ENCODE measurements around the gene RASGRF2.

Gene RASGRF2

GRCh38 chr5:80995908-80996307 lies 35.7 kb downstream of the RASGRF2 start:
- H3K27ac ChIP-seq, result no peak overlapping the region
- TF ChIP-seq ZFX (IDR thresholded peaks at IDR 0.05; ENCODE audit: borderline replicate concordance) (no peak), CTCF (IDR thresholded peaks at IDR 0.05) (no peak)

- TF ChIP-seq ZFX (IDR thresholded peaks at IDR 0.05; ENCODE audit: borderline replicate concordance), result no peak
- no peak for TF ChIP-seq CTCF (IDR thresholded peaks at IDR 0.05)
Measured at GRCh38 chr5:80998590-80998979, 38.4 kb downstream of the RASGRF2 start.

GRCh38 chr5:81003811-81004386 lies 43.7 kb downstream of the RASGRF2 start:
- no peak overlapping the region for H3K27ac ChIP-seq
- TF ChIP-seq ZFX (IDR thresholded peaks at IDR 0.05; ENCODE audit: borderline replicate concordance) (no peak), CTCF (IDR thresholded peaks at IDR 0.05) (no peak)

More at GRCh38 chr5:80998590-80998979, 38.4 kb downstream of the RASGRF2 start:
- no peak overlapping the region for H3K27ac ChIP-seq

GRCh38 chr5:81005708-81006107 lies 45.5 kb downstream of the RASGRF2 start:
- no peak for TF ChIP-seq CTCF (IDR thresholded peaks at IDR 0.05)
- TF ChIP-seq ZFX (IDR thresholded peaks at IDR 0.05; ENCODE audit: borderline replicate concordance), result no peak
- no peak overlapping the region for H3K27ac ChIP-seq

GRCh38 chr5:81006231-81006630 lies 46.1 kb downstream of the RASGRF2 start:
- TF ChIP-seq ZFX (IDR thresholded peaks at IDR 0.05; ENCODE audit: borderline replicate concordance), result no peak
- no peak for TF ChIP-seq CTCF (IDR thresholded peaks at IDR 0.05)
- H3K27ac ChIP-seq, result no peak overlapping the region

- H3K27ac ChIP-seq, result no peak overlapping the region
- TF ChIP-seq CTCF (IDR thresholded peaks at IDR 0.05), result no peak
- TF ChIP-seq ZFX (IDR thresholded peaks at IDR 0.05; ENCODE audit: borderline replicate concordance), result no peak
Measured at GRCh38 chr5:81006947-81007636, 46.9 kb downstream of the RASGRF2 start.

- no peak overlapping the region for H3K27ac ChIP-seq
- TF ChIP-seq ZFX (IDR thresholded peaks at IDR 0.05; ENCODE audit: borderline replicate concordance) (no peak), CTCF (IDR thresholded peaks at IDR 0.05) (no peak)
Measured at GRCh38 chr5:81007637-81008027, 47.5 kb downstream of the RASGRF2 start.
